Measurements from ENCODE around the gene HHEX.
"Not testable (repeated sequence)": the region's sequence is repeated elsewhere in the genome, so short reads cannot be mapped to it uniquely, and the experiment has no call there.

Gene HHEX

GRCh38 chr10:92741741-92742140 is 52.0 kb downstream of the HHEX start:
- not testable (repeated sequence) for DNase-seq

DNA sequence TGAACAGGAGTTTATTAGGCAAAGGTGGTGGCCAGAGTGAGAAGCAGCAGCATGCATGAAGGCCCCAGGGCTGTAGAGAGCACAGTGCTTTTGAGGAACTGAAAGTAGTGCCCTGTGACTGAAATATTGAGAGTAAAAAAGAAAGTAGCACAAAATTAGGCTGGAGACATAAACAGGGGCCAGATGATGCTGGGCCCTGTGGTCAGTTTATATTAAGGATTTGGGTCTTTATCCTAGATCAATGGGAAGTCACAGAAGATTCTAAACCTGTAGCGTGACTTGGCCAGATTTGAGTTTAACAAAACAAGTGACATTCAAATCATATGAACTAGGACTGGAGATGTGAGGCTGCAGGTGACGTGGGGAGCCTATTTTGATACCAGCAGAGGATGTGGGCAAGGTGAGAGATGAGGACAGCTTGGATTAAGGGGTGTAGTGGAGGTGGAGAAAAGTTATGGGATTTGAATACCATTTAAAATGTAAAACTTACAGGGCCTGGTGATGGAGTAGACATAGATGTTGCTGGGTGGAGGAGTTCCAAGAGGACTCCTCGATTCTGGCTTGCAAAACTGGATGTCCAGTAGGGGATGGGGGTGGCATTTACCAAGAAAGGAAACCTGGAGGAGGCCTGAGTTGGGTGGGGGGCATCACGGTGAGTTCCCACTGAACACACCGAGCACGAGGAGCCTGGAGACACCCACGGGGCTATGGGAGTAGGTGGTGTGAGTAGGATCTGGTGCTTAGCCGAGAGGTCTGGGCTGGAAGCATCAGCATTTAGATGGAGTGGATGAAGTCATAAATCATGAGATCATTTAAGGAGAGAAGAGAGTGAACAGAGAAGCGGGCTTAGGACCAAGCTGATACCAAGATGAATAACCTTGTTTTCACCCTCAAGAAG is 52.8 kb downstream of the HHEX start:
- no peak for DNase-seq

All from NCI-H2227 treated with DMSO at 0.1 percent for 48 hours (cell line).